ENCODE results near the gene ZBTB7C.

Gene ZBTB7C

DNA sequence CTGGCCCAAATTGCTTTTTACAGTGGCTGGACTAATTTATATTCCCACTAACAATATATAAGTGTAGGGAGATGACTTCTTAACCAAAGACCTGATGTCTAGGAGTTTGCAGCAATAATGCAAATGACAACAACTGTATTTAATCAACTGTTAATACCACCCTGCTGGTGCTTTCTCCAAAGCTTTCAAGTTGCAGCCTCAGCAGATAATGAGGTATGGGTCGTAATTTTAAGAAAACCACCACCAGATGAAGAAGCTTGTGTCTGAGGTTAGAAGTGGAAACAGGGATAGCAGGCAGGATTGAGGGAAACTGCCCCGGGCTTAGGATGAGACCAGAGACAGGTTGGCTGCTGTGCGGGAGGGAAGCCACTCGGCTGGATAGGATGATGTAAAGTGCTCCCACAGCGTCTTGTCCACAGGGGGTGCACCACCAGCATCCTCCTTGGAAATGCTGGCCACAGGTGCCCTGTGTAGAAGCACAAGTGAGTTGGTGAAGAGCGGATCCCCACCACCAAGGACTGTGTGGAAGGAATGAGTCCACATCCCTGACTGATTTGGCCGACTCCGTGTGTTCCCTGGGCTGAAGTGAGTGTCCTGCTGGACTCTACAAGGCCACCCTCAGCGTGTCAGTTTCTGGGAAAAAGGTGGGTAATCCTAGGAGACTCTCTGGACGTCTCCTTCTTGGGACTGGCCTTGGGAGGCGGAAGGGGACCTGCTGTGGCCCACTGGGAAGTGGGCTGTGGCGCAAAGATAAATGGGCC lies 402.6 kb downstream of the ZBTB7C start:
- no peak for DNase-seq (ENCODE audit: low read depth in 2 of 3, low spot score in 1 of 3)

- no peak for DNase-seq (ENCODE audit: low read depth in 2 of 3, low spot score in 1 of 3)
These were observed 404.6 kb downstream of the ZBTB7C start for GRCh38 chr18:48004577-48004976.

GRCh38 chr18:48003426-48004349 lies 405.5 kb downstream of the ZBTB7C start:
- DNase-seq (ENCODE audit: low read depth in 2 of 3, low spot score in 1 of 3): no peak

GRCh38 chr18:48002933-48003365 lies 406.2 kb downstream of the ZBTB7C start:
- DNase-seq (ENCODE audit: low read depth in 2 of 3, low spot score in 1 of 3): no peak

DNA sequence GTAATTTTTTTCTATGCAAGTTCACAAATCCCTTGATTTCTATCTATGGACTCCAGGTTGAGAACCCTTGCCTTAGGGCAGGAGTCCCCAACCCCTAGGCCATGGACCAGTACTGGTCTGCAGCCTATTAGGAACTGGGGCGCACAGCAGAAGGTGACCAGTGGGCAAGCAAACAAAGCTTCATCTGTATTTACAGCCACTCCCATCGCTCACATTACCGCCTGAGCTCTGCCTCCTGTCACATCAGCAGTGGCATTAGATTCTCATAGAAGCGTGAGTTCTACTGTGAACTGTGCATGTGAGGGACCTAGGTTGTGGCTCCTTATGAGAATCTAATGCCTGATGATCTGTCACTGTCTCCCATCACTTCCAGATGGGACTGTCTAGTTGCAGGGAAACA lies 408.5 kb downstream of the ZBTB7C start:
- no peak for DNase-seq (ENCODE audit: low read depth in 2 of 3, low spot score in 1 of 3)

DNA sequence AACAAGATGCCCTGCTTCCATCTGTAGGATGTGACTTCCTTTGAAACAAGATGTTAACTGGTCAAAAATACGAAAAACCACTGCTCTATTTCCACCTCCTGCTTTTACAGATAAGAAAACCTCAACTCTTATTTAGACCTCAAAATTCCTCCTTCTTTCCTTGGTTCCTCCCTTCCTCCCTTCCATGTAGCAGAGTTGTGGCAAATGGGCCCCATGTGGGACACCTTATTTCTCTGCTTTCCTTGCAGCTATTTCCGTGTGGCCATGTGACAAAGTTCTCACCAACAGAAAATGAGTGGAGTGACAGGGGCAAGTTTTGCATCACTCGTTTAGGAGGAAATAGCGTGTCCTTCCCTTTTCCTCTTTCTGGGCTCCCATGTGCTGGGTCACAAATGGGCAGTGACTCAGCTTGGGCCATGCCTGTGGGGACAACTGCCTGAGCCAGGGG lies 409.4 kb downstream of the ZBTB7C start:
- DNase-seq (ENCODE audit: low read depth in 2 of 3, low spot score in 1 of 3): no peak

GRCh38 chr18:47997338-47997780 lies 411.8 kb downstream of the ZBTB7C start:
- DNase-seq (ENCODE audit: low read depth in 2 of 3, low spot score in 1 of 3): peak; percentile 12 to 54 (median 24)

GRCh38 chr18:47996091-47996541 lies 413.1 kb downstream of the ZBTB7C start:
- no peak for DNase-seq (ENCODE audit: low read depth in 2 of 3, low spot score in 1 of 3)

GRCh38 chr18:47995654-47996053 lies 413.5 kb downstream of the ZBTB7C start:
- no peak for DNase-seq (ENCODE audit: low read depth in 2 of 3, low spot score in 1 of 3)

DNA sequence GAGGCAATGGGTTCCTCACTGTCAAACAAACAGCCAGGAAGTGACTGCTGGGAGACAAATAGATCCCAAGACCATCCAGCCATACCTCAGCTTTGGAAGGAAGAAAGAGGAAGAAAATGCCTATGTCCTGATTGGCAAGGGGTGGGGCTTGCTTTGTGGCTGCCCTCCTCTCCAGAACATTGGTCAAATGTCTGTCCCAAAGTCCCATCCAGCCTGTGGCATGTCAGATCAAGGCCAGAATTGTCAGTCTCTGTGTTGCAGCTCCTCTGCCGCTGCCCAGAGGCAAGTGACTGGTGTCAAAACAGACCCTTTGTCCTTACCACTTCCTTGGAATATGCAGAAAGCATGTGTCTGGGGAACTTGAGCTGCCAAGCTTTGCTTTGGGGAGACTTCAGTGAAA lies 415.8 kb downstream of the ZBTB7C start:
- no peak for DNase-seq (ENCODE audit: low read depth in 2 of 3, low spot score in 1 of 3)

DNA sequence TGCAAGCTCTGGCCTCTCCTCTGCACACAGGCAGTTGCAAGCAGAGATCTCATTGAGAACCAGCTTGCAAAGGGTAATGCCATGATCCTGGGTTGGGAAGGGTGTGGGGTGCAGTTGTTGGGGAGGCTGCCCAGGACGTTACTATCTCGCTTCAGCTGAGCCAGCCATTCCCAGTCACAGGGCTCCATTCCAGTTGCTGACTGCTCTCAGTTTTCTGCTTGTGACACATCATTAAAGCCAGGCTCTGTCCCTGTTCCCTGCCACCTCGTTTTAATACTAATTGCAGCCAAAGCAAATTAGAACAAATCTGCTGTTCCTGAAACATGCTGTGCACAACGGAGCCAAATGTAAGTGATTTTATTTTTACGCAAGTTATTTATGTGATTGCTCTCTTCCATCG lies 416.2 kb downstream of the ZBTB7C start:
- no peak for DNase-seq (ENCODE audit: low read depth in 2 of 3, low spot score in 1 of 3)

- no peak for DNase-seq (ENCODE audit: low read depth in 2 of 3, low spot score in 1 of 3)
These were observed 416.9 kb downstream of the ZBTB7C start for GRCh38 chr18:47992266-47992665.

DNA sequence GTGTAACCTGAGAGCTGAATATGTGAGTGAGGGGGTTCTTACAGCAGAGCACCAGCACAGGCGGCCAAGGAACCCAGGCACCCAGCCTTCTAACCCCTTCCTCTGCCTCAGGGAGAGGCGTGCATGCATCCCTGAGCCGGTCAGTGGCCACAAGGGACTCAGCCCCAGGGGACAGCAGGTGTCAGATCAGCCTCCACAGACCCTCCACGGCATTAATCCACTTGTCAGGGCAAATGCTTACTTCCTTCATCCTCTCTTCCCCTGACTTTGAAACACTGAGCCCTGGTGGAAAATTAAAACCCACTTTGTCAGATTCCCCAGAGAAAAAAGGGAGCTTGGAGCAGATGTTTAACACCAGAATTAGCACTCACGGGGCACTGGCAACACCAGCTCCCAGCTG lies 418.2 kb downstream of the ZBTB7C start:
- no peak for DNase-seq (ENCODE audit: low read depth in 2 of 3, low spot score in 1 of 3)

- DNase-seq (ENCODE audit: low read depth in 2 of 3, low spot score in 1 of 3): no peak
These were observed 421.8 kb downstream of the ZBTB7C start for GRCh38 chr18:47987388-47987699.

DNA sequence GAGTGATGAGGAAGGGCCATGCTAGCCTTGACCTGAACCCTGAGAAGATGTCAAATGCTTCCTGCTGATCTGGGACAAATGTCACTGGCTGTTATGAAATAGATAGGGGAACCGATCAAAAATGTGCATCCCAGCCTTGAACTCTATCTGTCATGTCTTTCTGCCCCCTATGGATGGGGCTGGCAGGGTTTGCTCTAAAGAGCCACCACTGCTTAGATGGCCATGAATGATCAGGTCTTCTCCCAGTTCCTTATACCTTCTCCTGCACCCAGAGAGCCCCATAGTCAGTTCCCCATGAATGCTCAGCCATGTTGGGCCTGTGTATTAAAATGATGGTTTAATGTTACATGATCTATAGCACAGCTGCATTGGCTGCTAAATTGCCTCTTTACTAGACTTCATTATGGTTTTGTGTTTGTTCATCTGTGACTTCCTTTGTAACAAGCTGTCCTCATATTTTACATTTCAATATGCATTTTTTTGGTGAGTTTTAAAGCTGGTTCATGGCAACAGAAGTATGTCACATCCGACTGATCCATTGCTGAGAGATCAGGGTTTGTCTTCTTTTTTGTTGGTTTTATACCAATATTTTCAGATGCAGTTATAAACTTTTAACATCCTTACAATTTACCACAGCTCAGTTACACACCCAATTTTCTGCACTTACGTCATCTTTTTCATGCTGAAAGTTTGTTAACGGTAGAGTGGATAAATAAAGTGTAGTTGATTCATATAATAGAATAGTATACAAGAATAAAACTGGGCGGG lies 422.4 kb downstream of the ZBTB7C start:
- no peak for DNase-seq (ENCODE audit: low read depth in 2 of 3, low spot score in 1 of 3)

GRCh38 chr18:47985866-47986265 lies 423.3 kb downstream of the ZBTB7C start:
- no peak for DNase-seq (ENCODE audit: low read depth in 2 of 3, low spot score in 1 of 3)

DNA sequence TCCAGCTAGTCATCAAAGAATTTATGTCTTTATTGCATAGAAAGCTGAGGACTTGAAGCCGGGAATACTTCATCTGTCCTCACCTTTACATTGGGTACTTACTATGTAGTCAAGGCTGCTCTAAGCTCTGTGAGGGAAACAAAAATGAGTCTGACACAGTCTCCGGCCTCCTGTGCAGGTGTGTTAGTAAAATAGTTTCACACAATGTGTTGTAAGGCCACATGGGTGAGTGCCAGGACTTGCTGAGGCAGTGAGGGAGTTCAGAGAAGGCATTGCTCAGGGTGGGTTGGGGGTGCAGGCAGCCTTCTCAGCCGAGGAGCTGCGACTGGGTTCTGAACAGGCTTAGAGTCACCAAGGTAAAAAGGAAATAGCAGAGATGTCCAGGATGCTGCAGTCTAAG lies 424.2 kb downstream of the ZBTB7C start:
- no peak for DNase-seq (ENCODE audit: low read depth in 2 of 3, low spot score in 1 of 3)

GRCh38 chr18:47983946-47984345 lies 425.2 kb downstream of the ZBTB7C start:
- no peak for DNase-seq (ENCODE audit: low read depth in 2 of 3, low spot score in 1 of 3)

- DNase-seq (ENCODE audit: low read depth in 2 of 3, low spot score in 1 of 3): no peak
These were observed 426.1 kb downstream of the ZBTB7C start for GRCh38 chr18:47983055-47983454.

DNA sequence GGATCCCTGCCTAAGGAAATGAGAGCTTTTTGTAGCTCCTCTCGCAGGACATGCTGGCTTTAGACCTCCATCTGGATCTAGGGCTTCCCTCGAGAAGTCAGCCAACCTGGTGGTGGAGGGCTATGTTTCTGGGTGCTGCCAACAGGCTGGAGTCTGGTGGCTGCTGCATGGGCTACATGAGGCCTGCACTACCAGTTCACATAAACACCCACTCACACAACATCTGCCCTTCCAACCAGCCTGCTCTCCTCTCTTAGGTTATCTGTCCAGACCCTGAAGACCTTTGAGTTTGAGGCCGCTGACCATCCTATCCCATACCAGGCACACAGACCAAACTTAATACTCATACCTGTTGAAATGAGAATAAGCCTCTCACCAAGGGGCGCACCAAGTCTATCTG lies 427.4 kb downstream of the ZBTB7C start:
- no peak for DNase-seq (ENCODE audit: low read depth in 2 of 3, low spot score in 1 of 3)

DNA sequence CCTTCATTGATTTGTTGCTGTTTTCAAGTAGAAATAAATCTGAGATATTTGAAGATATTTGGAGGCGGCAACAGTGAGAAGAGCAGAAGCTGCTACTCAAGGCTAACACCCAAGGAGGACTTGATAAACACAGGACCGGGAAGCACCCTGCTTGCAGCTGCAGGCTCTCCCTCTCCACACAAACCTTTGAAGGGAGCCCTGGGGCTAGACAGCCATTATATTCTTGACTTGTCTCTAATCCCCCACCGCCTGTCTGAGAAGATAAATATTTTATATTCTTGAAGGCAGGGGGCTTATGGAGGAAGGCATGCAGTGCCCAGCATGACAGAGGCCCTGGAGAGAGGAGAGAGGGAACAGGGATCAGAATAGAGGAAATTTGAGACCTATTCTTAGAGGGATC lies 427.9 kb downstream of the ZBTB7C start:
- DNase-seq (ENCODE audit: low read depth in 2 of 3, low spot score in 1 of 3): no peak

Measured in stimulated activated CD4-positive, alpha-beta T cell treated with anti-CD3 and anti-CD28 coated beads, Interleukin-12 subunit alpha, Interleukin-12 subunit beta, amount 100 ng/mL, for 48 hours (primary cell).